Measurements from ENCODE around the gene FAF1. TPM values are rescaled to one million over a fixed set of nuclear protein-coding genes. Genes with fewer than 3 reads are reported as not detected.

FAF1 gene
- total and polyA plus RNA-seq, 2 of the 8 experiments (the other 6 are each of a cell fraction or from before 2014, with no cell fraction given) = 10.8 to 65.9 TPM

- Histone ChIP-seq H2BK20ac (ENCODE audit: low read length) (no peak within 1 kb of the TSS), H3K23ac (ENCODE audit: insufficient read length) (no peak within 1 kb of the TSS), H4K8ac (ENCODE audit: extremely low read depth, insufficient read depth, low read length) (peak within 1 kb of the TSS; percentile 15; the same call in 1 of the 2 replicates), H2BK12ac (ENCODE audit: low read depth, low read length) (no peak within 1 kb of the TSS), H3K9ac (replicated peaks in 1 of 4; ENCODE audit: extremely low read depth in 1 of 4, low read depth in 3 of 4, low read length in 3 of 4) (no peak within 1 kb of the TSS), H3K4me1 (replicated peaks in 1 of 4; ENCODE audit: control insufficient read depth in 3 of 4, insufficient read depth in 4 of 4, low read length in 3 of 4) (peaks cover 6 to 12% (median 9%) of the 10 kb centered on the region in 4 experiments), H3K4me2 (ENCODE audit: insufficient read depth in 1 of 2, low read depth in 2 of 2, low read length in 2 of 2) (peak within 1 kb of the TSS; percentile 97 to 99), H3K4ac (replicated peaks; ENCODE audit: insufficient read length, low read depth, low read length) (no peak within 1 kb of the TSS), H3K9me3 (ENCODE audit: insufficient read depth in 2 of 2, low read depth in 1 of 2, low read length in 1 of 2) (no peaks in the 10 kb centered on the region), H3K56ac (replicated peaks; ENCODE audit: insufficient read length, low read depth, low read length) (no peak within 1 kb of the TSS), H2AK5ac (ENCODE audit: low read depth, low read length) (no peak within 1 kb of the TSS), H4K5ac (ENCODE audit: insufficient read length, low read depth, low read length) (no peak within 1 kb of the TSS), H3K4me3 (ENCODE audit: extremely low read depth in 1 of 4, insufficient read depth in 2 of 4, low read depth in 3 of 4, low read length in 4 of 4) (peak within 1 kb of the TSS; percentile 47 to 66 (median 53)), H2AFZ (ENCODE audit: low read length) (peak within 1 kb of the TSS; percentile 60; the same call in 1 of the 2 replicates), H3K27ac (ENCODE audit: low read depth, low read length) (no peak within 1 kb of the TSS), H3K79me1 (ENCODE audit: low read depth, low read length) (no peaks in the 10 kb centered on the region), H3K23me2 (ENCODE audit: low read depth, low read length) (peaks cover 10% of the 10 kb centered on the region; the same call in 1 of the 2 replicates), H2BK15ac (ENCODE audit: low read length) (no peak within 1 kb of the TSS), H4K91ac (replicated peaks; ENCODE audit: insufficient read length, low read length) (no peak within 1 kb of the TSS), H3K79me2 (ENCODE audit: control insufficient read depth in 1 of 2, insufficient read depth in 2 of 2, low read length in 2 of 2) (no peaks in the 10 kb centered on the region), H3K36me3 (ENCODE audit: control insufficient read depth in 2 of 4, insufficient read depth in 4 of 4, low read length in 3 of 4) (no peaks in the 10 kb centered on the region; a peak in 1 of 8 replicates), H3K18ac (ENCODE audit: extremely low read depth, low read length) (no peak within 1 kb of the TSS), H3K14ac (ENCODE audit: insufficient read length) (no peak within 1 kb of the TSS), H2BK5ac (ENCODE audit: low read depth, low read length) (no peak within 1 kb of the TSS), H3K27me3 (replicated peaks in 1 of 4; ENCODE audit: control insufficient read depth in 3 of 4, extremely low read depth in 1 of 4, insufficient read depth in 3 of 4, low read length in 3 of 4) (peaks cover 48 to 87% (median 68%) of the 10 kb centered on the region in 4 experiments), H4K20me1 (replicated peaks in 1 of 2; ENCODE audit: control insufficient read depth in 1 of 2, insufficient read depth in 2 of 2, low read length in 2 of 2) (peaks cover 7 to 16% of the 10 kb centered on the region in 2 experiments), H2BK120ac (replicated peaks; ENCODE audit: low read depth, low read length) (no peak within 1 kb of the TSS)
- ChIA-PET POLR2A (ENCODE audit: partially characterized antibody) (interaction anchor here (0.6 to 1.1 kb wide), 4 partner anchors 7 to 10 kb away, joined by 3 to 4 read pairs (median 4); partner anchors contain the start of gene FAF1), CTCF (ENCODE audit: partially characterized antibody) (interaction anchor here (0.7 to 2.8 kb wide), 8 partner anchors 7 to 361 kb away, joined by 3 to 18 read pairs (median 7); partner anchors contain the start of gene FAF1)
- WGBS, 2 experiments (ENCODE audit: extremely low coverage in 1 of 2, insufficient coverage in 1 of 2, insufficient read length in 1 of 2, insufficient replicate concordance in 2 of 2, low coverage in 1 of 2, low lambda C conversion rate in 2 of 2, missing lambda C conversion rate in 1 of 2) = 3% methylated on average over 44 of the region's 44 CpGs; no CpG with 5 or more reads in 1 of the 2 experiments
- FAIRE-seq (no peak), DNase-seq (ENCODE audit: low read depth in 1 of 2, low spot score in 2 of 2) (peak in 1 of 2 experiments; percentile 66)
- TF ChIP-seq CEBPB (IDR thresholded peaks at IDR 0.05; ENCODE audit: low read depth, low read length) = no peak
- TF ChIP-seq RAD21 (IDR thresholded peaks at IDR 0.05 in 1 of 2, conservative IDR thresholded peaks at IDR 0.05 in 1 of 2; ENCODE audit: low read depth in 2 of 2, low read length in 2 of 2) = no peak
- TF ChIP-seq EZH2 (IDR thresholded peaks at IDR 0.05; ENCODE audit: low read depth, low read length, severe bottlenecking) = peak; percentile 97
- TF ChIP-seq SIRT6 (IDR thresholded peaks at IDR 0.05; ENCODE audit: low read length) = no peak
- no peak for TF ChIP-seq CREB1 (IDR thresholded peaks at IDR 0.05)
- TF ChIP-seq RNF2 (IDR thresholded peaks at IDR 0.05; ENCODE audit: borderline replicate concordance, low read depth, low read length, missing control alignments, poor library complexity, severe bottlenecking) = peak; percentile 95
- TF ChIP-seq BCL11A (IDR thresholded peaks at IDR 0.05; ENCODE audit: low read depth in 2 of 2, low read length in 2 of 2) = no peak
- TF ChIP-seq CBX8 (IDR thresholded peaks at IDR 0.05; ENCODE audit: borderline replicate concordance, low read depth, low read length) = no peak
- no peak for TF ChIP-seq KDM4A (IDR thresholded peaks at IDR 0.05; ENCODE audit: low read depth, low read length, severe bottlenecking)
- no peak for TF ChIP-seq NRF1 (IDR thresholded peaks at IDR 0.05; ENCODE audit: low read depth, low read length)
- no peak for TF ChIP-seq PHF8 (conservative IDR thresholded peaks at IDR 0.05; ENCODE audit: low read depth, low read length)
Observed at GRCh38 chr1:50969611-50970508, 9.8 kb upstream of the FAF1 start, which contains the start of gene CDKN2C. TSS of gene CDKN2C (plus strand) at chr1:50970245. CDS start at chr1:50970369, 124 bp downstream.

Measured in H1 (cell line).